A673 (cell line): ENCODE results near the gene TMEM255B.

Source experiments
- CTCF ChIP-seq: fragments of 300-800, 200-600 bp; sonication (generic); conservative IDR thresholded peaks from 2 replicates; pipeline ENCODE4 v1.5.1; 2017; ENCODE audit warnings: low read depth, mild to moderate bottlenecking, antibody characterized with exemption, low read length, moderate library complexity, mixed read lengths
- EZH2 ChIP-seq: fragments of 200-600 bp; sonication (generic); IDR thresholded peaks from 2 replicates; pipeline ENCODE4 v1.6.1; 2017; ENCODE audit warnings: borderline replicate concordance, low read depth, mild to moderate bottlenecking, mixed read lengths, antibody characterized with exemption, low read length; ENCODE audit not compliant: poor library complexity, severe bottlenecking

- no peak for TF ChIP-seq CTCF
- TF ChIP-seq EZH2 = no peak
These were observed 73.6 kb downstream of the TMEM255B start for GRCh38 chr13:113832631-113833030.
